CD4-positive, alpha-beta T cell treated with Interferon alpha-2 for 1 hour (primary cell): ENCODE measurements around the gene STX3.
"Not testable (repeated sequence)": the region's sequence is repeated elsewhere in the genome, so short reads cannot be mapped to it uniquely, and the experiment has no call there.

ENCODE experiments used
- DNase-seq, 2 donors: peaks; one replicate each; pipeline ENCODE4 v3.0.0-alpha.2; 2020 to 2022

STX3 gene

GRCh38 chr11:59758401-59759037 lies 3.3 kb downstream of the STX3 start:
- no peak for DNase-seq

- no peak for DNase-seq
These were observed 4.7 kb downstream of the STX3 start for GRCh38 chr11:59759900-59760299.

GRCh38 chr11:59760771-59761170 lies 5.6 kb downstream of the STX3 start:
- DNase-seq: no peak

- no peak for DNase-seq
These were observed 6.8 kb downstream of the STX3 start for GRCh38 chr11:59761993-59762392.

- no peak for DNase-seq
These were observed 10.0 kb downstream of the STX3 start for GRCh38 chr11:59765068-59765735.

GRCh38 chr11:59766542-59767224 lies 11.5 kb downstream of the STX3 start:
- DNase-seq: no peak

- DNase-seq: peak in 1 of 2 donors; percentile 39
These were observed 12.0 kb downstream of the STX3 start for GRCh38 chr11:59767225-59767611.

GRCh38 chr11:59769111-59769510 lies 13.9 kb downstream of the STX3 start:
- no peak for DNase-seq

- DNase-seq: no peak
These were observed 14.7 kb downstream of the STX3 start for GRCh38 chr11:59769828-59770227.

- no peak for DNase-seq
These were observed 15.1 kb downstream of the STX3 start for GRCh38 chr11:59770319-59770718.

- no peak for DNase-seq
These were observed 15.7 kb downstream of the STX3 start for GRCh38 chr11:59770869-59771268.

GRCh38 chr11:59771605-59772004 lies 16.4 kb downstream of the STX3 start:
- no peak for DNase-seq

- DNase-seq: no peak
These were observed 17.9 kb downstream of the STX3 start for GRCh38 chr11:59773083-59773440.

- no peak for DNase-seq
These were observed 21.3 kb downstream of the STX3 start for GRCh38 chr11:59776210-59777066.

GRCh38 chr11:59777104-59777503 lies 21.9 kb downstream of the STX3 start:
- no peak for DNase-seq

- DNase-seq: no peak
These were observed 22.9 kb downstream of the STX3 start for GRCh38 chr11:59778122-59778521.

- no peak for DNase-seq
These were observed 24.3 kb downstream of the STX3 start for GRCh38 chr11:59779487-59779886.

- no peak for DNase-seq
These were observed 26.9 kb downstream of the STX3 start for GRCh38 chr11:59782080-59782479.

- DNase-seq: peak in 1 of 2 donors; percentile 17
These were observed 28.5 kb downstream of the STX3 start for GRCh38 chr11:59783632-59784090.

- not testable (repeated sequence) for DNase-seq
These were observed 29.3 kb downstream of the STX3 start for GRCh38 chr11:59784441-59784840.

- no peak for DNase-seq
These were observed 30.6 kb downstream of the STX3 start for GRCh38 chr11:59785818-59786217.

- no peak for DNase-seq
These were observed 32.0 kb downstream of the STX3 start for GRCh38 chr11:59787255-59787588.

GRCh38 chr11:59787816-59788215 lies 32.6 kb downstream of the STX3 start:
- DNase-seq: no peak
